GM19452 (cell line): Measurements from ENCODE around the gene RASAL3.

Source experiments
- ATAC-seq: cut with Tn5 transposase; IDR thresholded peaks from one replicate; pipeline ENCODE4 v1.9.1; 2021; ENCODE audit not compliant: unreplicated experiment

The RASAL3 gene

DNA sequence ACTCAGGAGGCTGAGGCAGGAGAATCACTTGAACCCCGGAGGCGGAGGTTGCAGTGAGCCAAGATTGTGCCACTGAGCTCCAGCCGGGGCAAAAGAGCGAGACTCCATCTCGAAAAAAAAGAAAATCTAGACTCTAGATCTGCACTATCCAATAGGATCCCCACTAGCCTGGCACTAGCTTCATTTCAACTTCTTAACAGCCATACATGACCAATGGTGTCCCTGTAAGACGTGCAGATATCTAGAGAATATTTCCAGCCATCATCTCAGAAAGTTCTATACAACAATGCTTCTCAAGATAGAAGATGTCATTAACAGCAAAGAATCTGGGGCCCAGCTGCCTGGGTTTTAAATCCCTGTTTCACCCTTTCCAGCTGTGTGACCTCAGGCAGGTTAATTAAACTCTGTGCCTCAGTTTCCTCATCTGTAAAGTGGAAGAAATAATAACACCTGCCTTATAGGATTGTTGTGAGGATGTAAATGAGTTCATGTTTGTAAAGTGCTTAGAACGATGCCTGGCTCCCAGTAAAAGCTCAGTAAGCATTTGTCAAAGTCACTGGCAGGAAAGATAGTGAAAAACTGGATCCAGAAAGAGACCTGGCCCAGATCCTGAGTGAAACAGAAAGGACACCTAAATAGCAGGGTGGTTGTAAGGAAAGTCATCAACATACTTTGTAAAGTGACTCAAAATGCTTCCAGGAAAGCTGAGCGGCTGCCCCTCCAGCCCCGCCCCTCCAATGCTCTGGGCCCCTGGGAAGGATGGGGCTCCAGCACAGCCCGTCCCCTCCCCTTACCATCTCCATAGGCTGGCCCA, 28.1 kb downstream of the RASAL3 start:
- ATAC-seq: no peak

DNA sequence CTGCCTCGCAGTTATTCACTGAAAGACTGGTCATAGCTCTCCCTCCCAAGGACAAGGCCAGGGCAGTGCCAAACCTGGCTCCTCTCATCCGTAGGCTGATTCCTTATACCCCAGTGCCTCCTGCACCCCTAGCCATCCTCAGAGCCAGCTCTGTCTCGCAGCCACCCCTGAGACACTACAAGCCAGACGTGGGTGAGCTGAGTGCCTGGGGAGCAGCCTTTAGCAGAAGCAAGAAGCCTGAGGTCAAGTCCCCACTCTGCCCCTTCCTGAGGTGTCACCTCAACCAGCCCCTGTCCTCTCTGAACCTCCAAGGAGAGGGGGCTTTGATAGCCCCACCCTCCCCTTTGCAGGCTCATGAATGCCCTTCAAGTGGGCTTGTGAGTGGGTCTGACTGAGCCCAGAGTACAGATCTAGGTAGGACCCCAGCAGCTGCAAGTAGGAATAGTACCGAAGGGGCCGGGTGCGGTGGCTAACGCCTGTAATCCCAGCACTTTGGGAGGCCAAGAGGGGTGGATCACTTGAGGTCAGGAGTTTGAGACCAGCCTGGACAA, 30.8 kb downstream of the RASAL3 start:
- ATAC-seq: no peak

DNA sequence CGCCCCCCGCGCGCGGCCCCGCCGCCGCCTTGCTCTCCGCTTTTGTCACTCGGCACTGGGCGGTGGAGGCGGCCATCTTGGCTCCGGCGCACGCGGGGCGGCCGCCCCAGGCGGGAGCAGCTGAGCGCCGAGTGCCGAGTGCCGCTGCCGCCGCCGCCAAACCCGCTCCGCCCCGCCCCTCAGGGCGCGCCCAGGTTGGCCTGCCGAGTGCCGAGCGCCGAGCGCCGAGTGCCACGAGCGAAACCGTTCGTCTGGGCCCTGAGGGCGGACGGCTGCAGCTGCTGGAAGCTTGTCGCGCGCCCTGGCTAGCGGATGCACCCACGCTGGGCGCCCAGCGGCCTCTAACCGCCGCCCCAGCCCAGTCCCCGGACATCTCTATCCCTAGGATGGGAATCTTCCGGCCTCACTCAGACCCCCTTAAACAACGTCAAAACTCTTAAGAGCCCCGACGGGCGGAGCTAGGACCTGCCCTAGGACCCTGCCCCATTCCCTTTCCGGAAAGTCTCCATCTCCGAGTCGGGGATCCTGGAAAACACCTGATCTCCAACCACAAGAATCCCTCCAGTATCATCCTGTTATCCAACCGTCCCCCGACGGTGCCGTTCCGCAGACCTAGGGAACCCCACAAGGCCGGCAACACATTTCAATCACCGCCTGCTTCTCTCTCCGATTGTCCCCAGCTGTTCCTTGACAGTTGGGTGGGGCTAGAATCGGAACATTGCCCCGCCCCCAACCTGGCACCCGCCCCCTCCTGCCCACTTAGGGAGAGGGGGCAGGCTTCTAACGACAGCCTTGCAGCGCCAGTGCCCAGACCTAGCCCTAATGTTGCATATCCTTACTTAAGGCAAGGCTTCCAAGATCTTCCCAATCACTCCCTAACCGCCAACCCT, 31.5 kb downstream of the RASAL3 start:
- peak; percentile 72 for ATAC-seq

DNA sequence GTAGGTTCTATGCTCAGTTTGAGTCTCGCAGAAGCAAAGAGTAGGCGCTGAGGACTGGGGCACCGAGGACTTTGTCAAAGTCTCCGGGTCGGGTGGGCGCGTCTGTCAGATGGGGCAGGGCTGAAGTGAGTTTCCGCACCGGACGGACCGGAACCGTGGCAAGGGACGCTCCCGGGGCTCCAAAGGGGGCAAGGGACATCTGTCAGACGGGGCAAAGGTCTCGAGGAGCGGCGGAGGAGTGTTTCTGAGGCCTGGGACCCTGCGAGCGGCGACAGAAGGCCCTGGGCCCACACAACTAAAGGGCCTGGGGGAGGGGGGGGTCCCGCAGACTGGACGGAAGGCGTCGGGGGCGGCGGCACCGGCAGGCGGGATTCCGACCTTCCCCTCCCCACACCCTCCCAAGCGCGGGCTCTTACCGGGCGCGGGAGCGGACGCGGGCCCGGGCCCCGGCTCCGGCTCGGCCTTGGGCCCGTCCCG, 32.3 kb downstream of the RASAL3 start:
- ATAC-seq: no peak

DNA sequence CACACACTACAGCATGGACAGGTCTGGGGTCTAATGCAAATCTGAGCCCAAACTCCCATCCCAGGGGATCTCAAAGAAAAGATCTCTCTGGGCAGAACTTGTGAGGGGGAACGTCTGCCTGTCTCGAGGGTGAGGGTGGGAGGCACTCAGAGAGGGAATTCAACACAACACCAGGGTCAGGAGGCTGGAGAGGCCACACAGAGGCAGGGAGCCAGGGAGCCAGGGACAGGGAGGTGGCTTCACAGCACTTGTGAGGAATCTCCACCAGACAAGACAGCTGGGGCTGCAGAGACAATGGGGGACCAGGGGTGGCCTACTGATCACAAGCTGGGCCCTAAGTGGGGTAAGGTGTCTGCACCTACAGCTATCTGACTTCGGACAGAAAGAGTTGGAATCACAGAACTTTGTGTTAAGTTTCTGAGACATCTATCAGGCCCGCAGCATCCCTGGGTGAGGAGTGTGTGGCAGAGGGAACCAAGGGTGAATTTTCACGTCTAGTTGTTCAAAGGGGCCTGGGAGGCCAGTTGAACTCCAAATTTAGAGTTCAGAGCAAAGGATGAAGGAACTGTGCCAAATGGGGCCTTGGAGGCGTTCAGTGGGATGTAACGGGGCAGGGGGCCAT, 32.8 kb downstream of the RASAL3 start:
- no peak for ATAC-seq

DNA sequence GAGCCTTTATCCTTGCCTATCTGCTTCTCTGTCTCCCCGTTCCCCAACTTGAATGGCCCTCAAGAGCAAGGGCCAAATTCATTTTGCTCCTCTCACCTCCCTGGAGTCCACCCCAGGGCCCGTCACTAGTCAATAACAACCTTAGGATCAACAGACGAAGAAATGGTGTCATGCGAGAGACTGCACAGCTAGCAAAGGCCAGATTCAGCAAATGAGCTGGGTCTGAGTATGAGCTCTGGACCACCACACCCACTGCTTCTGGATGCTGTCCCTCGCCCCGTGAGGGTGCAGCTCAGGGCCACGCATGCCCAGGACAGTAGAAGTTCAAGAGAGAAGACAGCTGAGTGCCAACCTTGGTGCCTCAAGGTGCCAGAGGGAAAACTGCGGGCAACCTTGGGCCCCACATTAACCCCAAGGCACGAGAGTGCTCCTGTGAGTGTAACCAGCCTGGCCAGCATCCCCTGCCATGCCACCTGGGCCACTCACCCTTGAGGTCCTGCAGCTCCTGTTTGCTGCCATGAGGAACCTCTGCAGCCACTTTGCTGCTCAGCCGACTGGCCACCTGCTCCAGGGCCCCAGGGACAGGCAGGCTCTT, 33.7 kb downstream of the RASAL3 start:
- no peak for ATAC-seq

DNA sequence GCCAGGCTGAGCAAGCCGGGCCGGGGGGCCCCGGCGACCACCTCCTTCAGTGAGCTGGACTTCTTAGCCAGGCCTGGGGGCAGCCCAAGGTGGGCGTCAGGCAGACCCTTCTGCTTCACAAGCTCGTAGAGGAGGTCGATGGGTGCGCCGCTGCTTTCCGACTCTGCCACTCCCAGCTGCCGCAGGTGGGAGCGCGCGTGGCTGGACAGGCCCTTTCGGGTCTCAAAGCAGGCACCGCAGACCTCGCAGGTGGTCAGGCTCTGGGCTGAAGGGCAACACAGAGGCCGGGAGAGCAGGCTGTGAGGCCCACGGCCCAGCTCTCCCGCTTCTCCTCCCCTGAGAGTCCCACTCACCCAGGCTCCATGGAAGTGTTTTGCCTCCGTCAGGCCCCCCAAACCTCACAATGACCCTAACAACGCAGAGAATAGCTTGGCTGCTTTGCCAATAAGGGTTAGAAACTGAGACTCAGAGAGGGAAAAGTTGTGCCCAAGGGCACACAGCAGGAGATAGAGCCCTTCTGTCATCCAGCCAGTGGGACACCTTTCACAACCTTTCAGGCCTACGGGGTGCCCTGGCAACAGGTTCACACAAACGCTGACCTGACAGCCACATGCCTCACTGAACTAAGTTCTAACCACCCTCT, 34.4 kb downstream of the RASAL3 start:
- no peak for ATAC-seq

DNA sequence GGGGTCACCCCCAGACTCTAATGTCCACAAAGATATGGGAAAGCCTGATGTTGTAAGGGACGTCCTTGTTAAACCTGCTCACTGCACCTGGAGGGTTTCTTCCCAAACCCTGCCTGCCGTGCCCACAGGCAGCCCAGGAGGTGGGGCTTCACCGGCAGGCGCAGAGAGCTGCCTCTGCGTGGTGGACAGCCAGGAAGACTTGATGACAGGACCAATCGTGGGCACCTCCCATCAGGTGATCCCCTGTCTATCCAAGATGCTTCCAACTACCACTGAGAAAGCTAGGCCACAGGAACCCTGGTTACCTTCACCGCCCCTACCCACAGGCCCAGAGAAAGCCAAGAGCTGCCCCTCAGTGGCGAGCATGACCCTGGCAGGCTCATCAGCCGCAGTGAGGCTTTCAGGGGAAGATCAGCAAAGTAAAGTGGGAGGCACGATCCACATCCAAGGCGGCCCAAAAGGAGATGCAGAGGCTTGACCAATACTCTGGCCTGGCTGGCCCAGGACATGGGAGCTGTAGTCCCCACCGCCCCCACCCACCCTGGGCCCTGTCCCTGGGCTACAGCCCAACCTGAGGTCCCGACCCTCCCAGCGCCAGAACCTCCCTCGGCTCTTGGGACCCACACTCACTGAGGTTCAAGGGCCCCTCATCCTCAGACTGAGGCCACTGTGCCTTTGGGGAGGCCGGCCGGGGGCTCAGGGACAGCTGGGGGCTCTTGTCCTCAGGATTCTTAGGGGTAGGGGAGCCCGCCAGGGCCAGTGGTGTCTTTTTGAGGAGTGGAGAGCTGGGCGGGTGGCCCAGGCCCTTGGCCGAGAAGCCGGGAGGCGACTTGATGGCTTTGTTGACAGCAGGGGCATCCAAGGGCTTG, 35.2 kb downstream of the RASAL3 start:
- no peak for ATAC-seq

DNA sequence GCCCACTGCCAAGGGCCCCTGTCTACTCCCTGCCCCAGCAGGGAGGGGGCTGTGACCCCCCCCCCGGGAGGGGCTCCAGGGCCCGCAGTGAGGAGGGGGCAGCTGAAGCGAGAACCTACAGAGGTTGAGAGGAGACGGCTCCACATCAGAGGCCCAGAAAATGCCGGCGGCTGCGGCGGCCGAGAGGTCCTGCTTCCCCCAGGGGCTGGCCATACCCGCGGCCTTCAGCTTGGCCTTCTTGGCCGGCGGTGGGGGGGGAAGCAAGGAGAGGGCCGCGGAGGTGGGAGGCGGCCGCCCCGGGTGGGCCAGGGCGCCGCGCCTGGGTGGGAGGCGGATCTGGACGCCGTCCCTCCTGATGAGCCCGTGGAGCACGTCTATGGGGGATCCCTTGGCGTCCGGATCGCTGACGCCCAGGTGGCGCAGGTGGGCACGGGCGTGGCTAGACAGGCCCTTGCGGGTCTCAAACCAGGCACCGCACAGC, 36.3 kb downstream of the RASAL3 start:
- no peak for ATAC-seq

DNA sequence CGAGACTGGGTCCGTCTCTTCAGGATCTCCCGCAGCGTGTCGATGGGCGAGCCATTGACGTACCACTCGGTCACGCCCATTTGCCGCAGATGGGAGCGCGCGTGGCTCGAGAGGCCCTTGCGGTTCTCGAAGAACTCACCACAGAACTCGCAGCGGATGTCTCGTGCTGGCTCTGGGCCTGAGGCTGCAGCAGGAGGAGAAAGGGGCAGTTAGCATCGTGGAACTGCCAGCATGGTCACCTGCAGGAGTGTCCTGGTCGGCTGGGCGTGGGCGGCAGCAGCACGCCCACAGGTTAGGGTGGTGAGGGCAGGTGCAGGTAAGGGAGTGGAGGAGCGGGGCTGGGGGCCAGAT, 37.0 kb downstream of the RASAL3 start:
- ATAC-seq: no peak

DNA sequence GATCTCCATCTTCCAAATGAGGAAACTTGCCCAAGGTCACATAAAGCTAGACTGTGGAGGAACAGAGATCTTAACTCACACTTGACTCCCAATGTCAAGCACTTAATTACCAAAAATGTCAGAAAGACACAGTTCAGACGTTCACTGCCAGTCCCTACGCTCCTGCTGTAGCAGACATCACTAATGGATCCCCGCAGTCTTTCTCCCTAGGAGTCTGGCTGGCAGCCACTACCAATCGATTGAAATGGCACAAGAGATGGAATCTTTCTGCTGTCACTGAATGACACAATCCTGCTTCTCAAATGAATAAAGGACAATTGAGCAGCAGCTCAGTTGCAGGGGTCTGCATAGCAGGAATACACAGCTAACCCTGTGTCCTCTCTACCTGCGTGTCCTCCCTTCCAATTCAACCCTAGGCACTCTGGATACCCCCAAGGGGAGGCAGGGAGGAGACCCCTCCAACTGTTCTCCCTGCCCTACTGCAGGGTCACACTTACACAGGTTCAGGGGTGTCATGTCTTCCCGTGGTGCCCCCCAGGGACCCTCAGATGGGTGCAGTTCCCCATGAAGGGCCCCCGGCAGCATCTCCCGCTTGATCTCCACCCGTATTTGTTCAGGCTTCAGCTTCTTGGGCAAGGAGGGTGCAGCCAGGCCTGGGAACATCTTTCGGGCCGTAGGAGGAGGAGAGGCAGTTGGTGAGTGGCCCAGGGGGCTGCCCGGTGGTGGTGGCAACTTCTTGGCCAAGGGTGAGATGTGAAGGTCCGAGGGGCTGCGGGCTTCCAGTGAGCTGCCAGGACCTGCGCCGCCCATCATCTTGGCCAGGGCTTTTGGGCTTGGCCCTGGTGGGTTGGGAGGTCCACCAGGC, 37.6 kb downstream of the RASAL3 start:
- ATAC-seq: no peak

DNA sequence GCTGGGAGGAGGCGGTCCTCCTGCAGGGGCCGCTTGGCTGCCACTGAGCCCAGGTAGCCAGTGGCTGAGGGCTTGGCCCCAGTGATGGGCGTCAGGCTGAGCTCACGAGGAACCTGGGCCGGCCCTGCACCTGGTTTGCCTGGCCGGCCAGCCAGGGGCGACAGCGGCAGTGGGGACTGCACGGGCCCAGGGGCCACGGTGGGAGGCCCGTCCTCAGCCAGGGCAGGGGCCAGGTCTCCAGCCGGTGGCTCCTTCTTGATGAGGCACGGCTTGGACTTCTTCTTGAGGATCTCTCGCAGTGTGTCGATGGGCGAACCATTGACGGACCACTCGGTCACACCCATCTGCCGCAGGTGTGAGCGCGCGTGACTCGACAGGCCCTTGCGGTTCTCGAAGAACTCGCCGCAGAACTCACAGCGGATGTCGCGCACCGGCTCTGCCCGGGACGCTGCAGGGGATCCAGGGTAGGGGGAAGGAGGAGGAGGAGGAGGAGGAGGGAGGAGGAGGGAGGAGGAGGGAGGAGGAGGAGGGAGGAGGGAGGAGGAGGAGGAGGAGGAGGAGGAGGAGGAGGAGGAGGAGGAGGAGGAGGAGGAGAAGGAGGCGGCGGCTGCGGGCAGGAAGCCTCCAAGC, 38.9 kb downstream of the RASAL3 start:
- no peak for ATAC-seq

DNA sequence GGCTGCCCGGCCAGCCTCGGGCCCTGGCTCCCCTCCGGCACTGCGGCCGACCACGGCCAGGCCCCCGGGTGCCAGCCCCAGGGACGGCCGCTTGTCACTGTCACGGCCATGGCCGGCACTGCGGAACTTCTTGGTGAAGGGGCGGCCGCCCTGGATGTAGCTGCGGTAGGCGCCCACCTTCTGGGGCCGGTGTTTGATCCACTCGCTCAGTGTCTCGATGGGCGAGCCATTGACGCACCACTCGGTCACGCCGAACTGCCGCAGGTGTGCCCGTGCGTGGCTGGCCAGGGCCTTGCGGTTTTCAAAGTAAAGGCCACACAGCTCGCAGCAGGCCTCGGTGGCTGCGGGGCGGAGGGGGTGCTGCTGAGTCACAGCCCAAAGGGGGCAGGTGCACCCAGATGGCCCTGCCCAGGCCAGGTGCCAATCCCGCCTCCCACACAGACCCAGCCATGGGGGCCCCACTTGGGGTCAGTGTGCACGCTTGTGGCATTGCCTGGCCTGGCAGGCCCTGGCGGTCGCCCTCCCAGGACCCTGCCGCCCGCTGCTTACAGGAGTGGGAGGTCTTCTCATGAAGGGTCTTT, 39.6 kb downstream of the RASAL3 start:
- ATAC-seq: no peak

DNA sequence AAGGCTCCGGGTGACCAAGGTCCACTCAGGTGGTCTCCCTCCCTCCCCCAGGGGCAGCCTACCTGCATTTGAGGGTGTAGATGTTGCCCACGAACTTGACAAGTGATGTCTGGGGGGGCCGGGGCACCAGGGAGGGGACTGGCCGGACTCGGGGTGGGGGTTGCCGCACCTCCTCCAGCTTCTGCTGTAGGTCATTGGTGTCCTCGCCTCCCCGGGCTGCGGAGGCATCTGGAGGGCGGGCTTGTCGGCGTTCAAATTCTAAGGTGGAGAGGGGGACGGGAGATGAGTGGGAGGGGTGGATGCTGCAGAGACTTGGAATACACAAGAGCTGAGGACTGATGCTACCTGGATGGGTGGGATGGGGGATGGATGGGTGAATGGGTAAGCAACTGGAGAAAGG, 40.2 kb downstream of the RASAL3 start:
- no peak for ATAC-seq

DNA sequence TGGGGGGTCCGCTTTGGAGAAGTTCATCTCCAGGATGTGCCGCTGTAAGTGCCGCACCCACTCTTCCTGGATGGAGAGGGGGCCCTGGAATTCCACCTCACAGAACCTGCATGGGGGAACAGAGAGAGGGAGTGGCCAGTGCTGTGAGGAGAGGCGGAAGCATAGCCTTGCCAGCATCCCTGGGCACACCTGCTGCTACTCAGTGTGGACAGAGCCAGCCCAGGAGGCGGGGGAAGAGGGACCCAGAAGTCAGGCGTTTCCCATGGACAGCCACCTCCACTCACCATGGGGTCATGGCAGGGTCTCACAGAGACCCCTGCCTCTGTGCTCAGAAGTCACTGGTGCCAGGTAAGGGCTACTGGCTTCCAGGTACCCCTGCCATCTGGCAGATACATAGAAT, 41.2 kb downstream of the RASAL3 start:
- ATAC-seq: no peak

DNA sequence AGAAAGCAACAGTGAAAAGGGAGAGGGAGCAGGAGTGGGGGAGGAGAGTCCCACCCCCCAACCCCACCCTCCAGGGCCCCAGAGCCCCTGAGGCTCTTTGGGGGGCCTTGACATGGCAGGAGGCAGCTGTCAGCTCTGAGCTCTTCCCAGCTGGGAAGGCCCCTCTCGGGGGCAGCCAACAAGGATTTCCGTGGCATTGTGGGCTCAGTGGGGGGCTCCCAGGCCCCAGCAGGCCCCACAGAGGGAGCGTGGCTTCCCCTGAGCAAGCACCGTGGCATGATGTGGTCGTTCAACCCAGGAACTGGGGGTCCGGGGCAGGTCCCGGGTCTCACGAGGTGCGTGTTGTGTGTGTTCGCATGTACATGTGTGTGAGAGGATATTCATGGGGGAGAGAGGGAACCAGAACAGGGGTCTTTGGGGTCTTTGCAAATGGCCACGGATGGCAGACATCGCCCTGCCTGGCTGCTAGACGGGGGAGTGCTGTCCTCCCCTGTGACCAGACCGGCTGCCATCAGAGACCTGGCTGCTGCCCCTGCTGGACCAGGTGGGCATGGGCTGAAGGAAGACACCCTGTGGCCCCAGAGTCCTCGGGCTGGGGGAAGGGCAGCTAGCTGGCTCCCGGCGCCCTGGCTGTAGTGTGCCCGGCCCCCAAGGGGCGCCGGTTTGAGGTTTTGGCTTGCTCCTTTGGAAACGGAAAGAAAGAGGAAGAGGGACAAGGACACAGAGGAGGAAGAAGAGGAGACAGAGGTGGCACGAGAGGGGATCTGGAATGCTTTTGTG, 41.9 kb downstream of the RASAL3 start:
- no peak for ATAC-seq

DNA sequence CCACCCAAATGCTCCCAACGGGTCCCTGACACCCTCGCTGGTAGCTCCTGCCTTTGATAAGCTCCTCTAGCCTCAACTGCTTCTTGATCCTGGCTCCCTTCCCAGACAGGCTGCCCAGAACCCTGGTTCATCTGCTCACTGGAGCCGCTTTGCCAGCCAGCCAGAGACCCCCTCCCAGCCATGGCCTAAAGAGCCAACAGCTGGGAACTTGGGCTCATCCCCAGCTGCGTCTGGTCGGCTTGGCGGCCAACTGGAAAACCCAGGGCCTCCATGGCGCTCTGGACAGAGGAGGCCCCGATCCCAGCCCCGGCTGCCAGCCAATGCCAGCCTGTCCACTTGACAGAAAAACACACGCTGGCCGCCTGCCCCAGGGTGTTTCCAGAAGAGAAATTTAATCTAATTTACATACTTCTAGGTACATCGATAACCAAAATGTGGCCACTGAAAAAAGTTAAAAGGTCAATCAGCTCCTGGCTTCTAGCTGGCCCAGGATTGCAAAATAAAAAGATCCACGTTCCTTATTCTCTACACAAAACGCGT, 42.6 kb downstream of the RASAL3 start:
- no peak for ATAC-seq
